Right lobe of liver (tissue), 6 donors: Measurements from ENCODE around the gene CTSH. TPM values are rescaled to one million over a fixed set of nuclear protein-coding genes. Genes with fewer than 3 reads are reported as not detected.
A peak's percentile ranks its signal among the peaks of the same experiment; 100 is the strongest.

ENCODE experiments used
- ATAC-seq, 4 donors: fragments of 200-7000 bp; cut with Tn5 transposase; one replicate each; pipeline ENCODE4 v1.9.1; 2020; ENCODE audit warnings: mild to moderate bottlenecking in 4 of 4, moderate library complexity in 4 of 4
- DNase-seq, 3 donors: peaks; one replicate each; pipeline ENCODE4 v3.0.0-alpha.2; 2020
- H3K27ac ChIP-seq, 3 donors: fragments of 200-600 bp; one replicate each; pipeline ENCODE4 v1.8.0; 2022
- H3K27me3 ChIP-seq, 2 donors: fragments of 200-600 bp; one replicate each; pipeline ENCODE4 v1.8.0; 2022
- H3K36me3 ChIP-seq, 4 donors: fragments of 200-600 bp; sonication (generic) in 1 of 4; one replicate each; pipeline versions ENCODE4 v1.5.1 to v1.8.0; 2017 to 2022; ENCODE audit warnings: control low read depth in 1 of 4
- H3K4me1 ChIP-seq, 4 donors: fragments of 200-600 bp; sonication (generic) in 1 of 4; one replicate each; pipeline versions ENCODE4 v1.5.1 to v1.8.0; 2017 to 2022; ENCODE audit warnings: control low read depth in 1 of 4
- H3K4me3 ChIP-seq, 3 donors: fragments of 200-600 bp; one replicate each; pipeline ENCODE4 v1.8.0; 2022
- H3K9me3 ChIP-seq, 4 donors: fragments of 200-600 bp; sonication (generic) in 1 of 4; one replicate each; pipeline versions ENCODE4 v1.5.1 to v1.8.0; 2017 to 2022; ENCODE audit warnings: control low read depth in 1 of 4
- POLR2A ChIP-seq: fragments of 450-650 bp; IDR thresholded peaks from one replicate; pipeline ENCODE4 v1.6.1; 2017; ENCODE audit warnings: antibody characterized with exemption, mild to moderate bottlenecking
- WGBS: methylation state at CpG from one replicate; pipeline ENCODE4 v1.1.6; 2018; ENCODE audit warnings: low coverage, low lambda C conversion rate; ENCODE audit not compliant: insufficient coverage; ENCODE audit errors: missing lambda C conversion rate; 5-methylcytosine and 5-hydroxymethylcytosine counted together
- intact Hi-C, 2 donors: fragments of 100-400 bp; cut with DNase I; formaldehyde crosslinking; loops; one replicate each; pipeline versions ENCODE4 v1.11.2 to v1.14.1; 2022
- total RNA-seq, 6 experiments: library from RNA; depleted of rRNA in 2 of 6; stranded (reverse); fragments of >200 nt in 2 of 6; fragmentation: NEBNext Ultra II Directional in 3 of 6; extraction: Animal tissue kit (Norgen Biotek cat#: 25700) in 3 of 6; gene quantifications; one replicate each; pipeline versions ENCODE4 v1.1.0 to v1.2.4, GENCODE V29; 2016 to 2023
- TF ChIP-seq, protein P1 (sequence below), 4 donors: fragments of 200-600 bp in 3 of 4; fragments of 450-650 bp in 1 of 4; IDR thresholded peaks; one replicate each; pipeline versions ENCODE4 v1.5.1 to v1.8.0; 2016 to 2022; ENCODE audit warnings: antibody characterized with exemption in 4 of 4, mild to moderate bottlenecking in 2 of 4
- donor health status: DM: no; HTN: yes; CAD: no.
- donor health status: DM: no; HTN: no; CAD: no.
- donor health status: DM: no; HTN: no; CAD: no.
- donor health status: DM: no; HTN: yes; CAD: no.
- donor health status: DM: no; HTN: yes; CAD: no.

The CTSH gene
- total RNA-seq, 6 experiments from 2014 or later: 32.0 to 183 (median 98.1) TPM

DNA sequence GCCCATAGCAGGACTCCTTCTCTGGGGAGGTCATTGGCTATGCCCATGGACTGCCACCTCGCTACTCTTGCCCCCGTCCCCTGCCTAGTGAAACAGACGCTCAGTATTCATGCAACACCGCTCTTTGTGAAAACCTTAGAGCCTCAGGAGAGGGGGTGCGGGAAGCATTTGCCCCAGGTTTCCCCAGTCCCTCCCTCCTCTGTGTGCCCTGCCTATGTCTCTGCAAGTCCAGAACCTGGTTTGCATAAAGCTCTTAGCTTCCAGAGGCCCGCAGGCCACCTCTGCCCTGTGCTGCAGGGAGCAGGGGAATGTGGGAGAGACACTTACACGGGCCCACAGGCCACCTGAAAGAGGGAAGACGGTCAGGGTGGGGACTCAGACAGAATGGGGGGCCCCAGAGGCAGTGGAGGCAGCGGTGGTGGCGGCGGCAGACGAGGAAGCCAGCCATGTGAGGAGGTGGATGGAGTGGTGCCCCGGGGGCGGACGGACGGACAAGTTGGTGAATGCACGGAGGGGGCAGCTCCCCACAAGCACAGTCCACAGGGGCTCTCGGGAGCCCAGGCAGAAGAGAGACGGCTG is 33.8 kb upstream of the CTSH start:
- Histone ChIP-seq H3K4me3 (no peak overlapping the region), H3K9me3 (no peaks in the 10 kb centered on the region), H3K36me3 (no peaks in the 10 kb centered on the region), H3K27ac (no peak overlapping the region), H3K4me1 (peaks cover 0 to 5% (median 0%) of the 10 kb centered on the region in 4 donors), H3K27me3 (no peaks in the 10 kb centered on the region)
- DNase-seq (no peak), ATAC-seq (no peak)
- 77% methylated on average over 12 of the region's 19 CpGs for WGBS
- TF ChIP-seq POLR2A: no peak
- TF ChIP-seq, protein P1, sequence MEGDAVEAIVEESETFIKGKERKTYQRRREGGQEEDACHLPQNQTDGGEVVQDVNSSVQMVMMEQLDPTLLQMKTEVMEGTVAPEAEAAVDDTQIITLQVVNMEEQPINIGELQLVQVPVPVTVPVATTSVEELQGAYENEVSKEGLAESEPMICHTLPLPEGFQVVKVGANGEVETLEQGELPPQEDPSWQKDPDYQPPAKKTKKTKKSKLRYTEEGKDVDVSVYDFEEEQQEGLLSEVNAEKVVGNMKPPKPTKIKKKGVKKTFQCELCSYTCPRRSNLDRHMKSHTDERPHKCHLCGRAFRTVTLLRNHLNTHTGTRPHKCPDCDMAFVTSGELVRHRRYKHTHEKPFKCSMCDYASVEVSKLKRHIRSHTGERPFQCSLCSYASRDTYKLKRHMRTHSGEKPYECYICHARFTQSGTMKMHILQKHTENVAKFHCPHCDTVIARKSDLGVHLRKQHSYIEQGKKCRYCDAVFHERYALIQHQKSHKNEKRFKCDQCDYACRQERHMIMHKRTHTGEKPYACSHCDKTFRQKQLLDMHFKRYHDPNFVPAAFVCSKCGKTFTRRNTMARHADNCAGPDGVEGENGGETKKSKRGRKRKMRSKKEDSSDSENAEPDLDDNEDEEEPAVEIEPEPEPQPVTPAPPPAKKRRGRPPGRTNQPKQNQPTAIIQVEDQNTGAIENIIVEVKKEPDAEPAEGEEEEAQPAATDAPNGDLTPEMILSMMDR (IDR thresholded peaks at IDR 0.05): no peak
- intact Hi-C loops: loop anchor here in 1 of 2 donors (10.0 kb wide), 1 partner anchor 54 kb away; no protein-coding TSS in a partner anchor

DNA sequence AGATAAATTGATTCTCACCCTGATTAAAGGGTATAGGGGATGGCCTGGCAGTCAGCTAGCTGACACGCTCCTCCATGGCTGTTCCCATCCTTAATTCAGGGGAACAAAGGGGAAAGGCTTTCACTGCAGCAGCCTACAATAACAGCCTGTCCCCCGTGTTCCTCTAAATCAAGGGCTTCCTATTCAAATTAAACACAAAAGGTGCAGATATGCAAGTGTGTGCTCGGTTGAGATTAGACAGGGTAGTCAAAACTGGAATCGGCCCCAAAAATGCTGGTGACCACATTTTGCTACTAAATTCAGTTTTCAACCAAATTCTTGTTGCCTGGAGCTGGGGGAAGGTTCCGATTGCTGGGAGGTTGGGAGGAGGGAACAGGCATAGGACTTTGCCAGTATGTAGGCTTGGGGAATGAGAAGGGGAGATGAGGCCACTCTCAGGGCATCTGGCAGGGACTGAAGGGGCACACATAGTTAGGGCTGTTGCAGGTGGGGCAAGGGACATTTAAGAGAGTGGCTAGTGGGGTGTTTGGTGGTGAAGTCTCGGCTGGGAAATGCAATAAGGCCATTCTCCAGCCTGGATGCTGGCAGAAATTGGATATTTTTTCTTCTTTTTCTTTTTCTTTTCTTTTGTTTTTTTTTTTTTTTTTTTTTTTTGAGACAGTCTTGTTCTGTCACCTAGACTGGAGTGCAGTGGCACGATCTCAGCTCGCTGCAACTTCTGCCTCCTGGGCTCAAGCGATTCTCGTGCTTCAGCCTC is 32.9 kb upstream of the CTSH start:
- Histone ChIP-seq H3K4me1 (peaks cover 0 to 5% (median 0%) of the 10 kb centered on the region in 4 donors), H3K9me3 (no peaks in the 10 kb centered on the region), H3K27me3 (no peaks in the 10 kb centered on the region), H3K4me3 (no peak overlapping the region), H3K27ac (no peak overlapping the region), H3K36me3 (no peaks in the 10 kb centered on the region)
- 86% methylated on average over 10 of the region's 10 CpGs for WGBS
- ATAC-seq (no peak), DNase-seq (no peak)
- intact Hi-C loops: loop anchor here in 1 of 2 donors (10.0 kb wide), 1 partner anchor 53 kb away; no protein-coding TSS in a partner anchor
- TF ChIP-seq, protein P1 (IDR thresholded peaks at IDR 0.05): no peak
- no peak for TF ChIP-seq POLR2A

DNA sequence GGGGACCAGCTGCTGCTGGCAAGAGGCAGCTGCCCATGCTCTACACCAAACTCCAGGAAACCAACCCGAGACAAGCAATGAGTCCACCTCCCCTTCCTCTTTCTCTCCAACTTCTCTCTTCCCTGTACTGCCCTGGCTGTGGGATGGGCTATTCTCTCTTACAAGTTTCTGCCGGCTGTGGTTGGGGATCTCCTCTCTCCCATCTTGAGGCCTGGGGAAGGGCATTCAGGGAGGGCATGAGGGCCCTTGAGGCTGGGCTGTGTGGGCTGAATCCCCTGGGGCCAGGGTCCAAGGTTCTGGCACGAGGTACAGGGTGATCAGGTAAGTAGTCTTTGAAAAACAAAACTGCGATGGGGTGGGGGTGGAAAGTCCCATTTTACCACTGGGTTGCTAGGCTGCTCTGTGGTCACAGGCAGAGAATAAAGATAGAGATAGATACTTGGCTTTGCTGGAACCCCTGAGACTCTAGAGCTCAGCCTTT is 32.3 kb upstream of the CTSH start:
- Histone ChIP-seq H3K9me3 (no peaks in the 10 kb centered on the region), H3K4me1 (peaks cover 0 to 5% (median 0%) of the 10 kb centered on the region in 4 donors), H3K4me3 (no peak overlapping the region), H3K36me3 (no peaks in the 10 kb centered on the region), H3K27ac (no peak overlapping the region), H3K27me3 (no peaks in the 10 kb centered on the region)
- WGBS: 56% methylated on average over 3 of the region's 4 CpGs
- DNase-seq (no peak), ATAC-seq (peak in 3 of 4 donors; percentile 28 to 47 (median 40))
- intact Hi-C loops: loop anchor here in 1 of 2 donors (10.0 kb wide), 1 partner anchor 52 kb away; no protein-coding TSS in a partner anchor
- TF ChIP-seq, protein P1 (IDR thresholded peaks at IDR 0.05): no peak
- TF ChIP-seq POLR2A: no peak

- Histone ChIP-seq H3K4me1 (peaks cover 0 to 5% (median 0%) of the 10 kb centered on the region in 4 donors), H3K4me3 (no peak overlapping the region), H3K27me3 (no peaks in the 10 kb centered on the region), H3K27ac (no peak overlapping the region), H3K9me3 (no peaks in the 10 kb centered on the region), H3K36me3 (no peaks in the 10 kb centered on the region)
- intact Hi-C loops: loop anchor here in 1 of 2 donors (10.0 kb wide), 1 partner anchor 52 kb away; no protein-coding TSS in a partner anchor
- TF ChIP-seq, protein P1 (IDR thresholded peaks at IDR 0.05): no peak
- TF ChIP-seq POLR2A: no peak
- ATAC-seq (peak in 1 of 4 donors; percentile 22), DNase-seq (no peak)
- WGBS: 70% methylated on average over 4 of the region's 7 CpGs
Measured at GRCh38 chr15:78976691-78977090, 31.8 kb upstream of the CTSH start.
